ENCODE measurements around the gene TMEM94.
A peak's percentile ranks its signal among the peaks of the same experiment; 100 is the strongest.

The TMEM94 gene

GRCh38 chr17:75490173-75490743 lies 33.8 kb downstream of the TMEM94 start:
- H3K14ac ChIP-seq (ENCODE audit: low read length), result peak overlapping the region; percentile 64
- no peak overlapping the region for H3K4ac ChIP-seq (ENCODE audit: low read length)
- H3K79me1 ChIP-seq (ENCODE audit: low read depth, low read length), result peaks cover 4% of the 10 kb centered on the region
- H3K4me1 ChIP-seq (ENCODE audit: control insufficient read depth in 2 of 2, insufficient read depth in 1 of 2, low read depth in 1 of 2, low read length in 2 of 2), result peaks cover 0 to 1% of the 10 kb centered on the region in 2 donors
- no peak overlapping the region for H2BK15ac ChIP-seq (ENCODE audit: low read length)
- no peak overlapping the region for H2BK5ac ChIP-seq (ENCODE audit: low read length)
- peaks cover 0 to 1% of the 10 kb centered on the region in 2 donors for H3K9me3 ChIP-seq (replicated peaks in 1 of 2; ENCODE audit: control insufficient read depth in 2 of 2, insufficient read depth in 1 of 2, low read depth in 1 of 2, low read length in 2 of 2)
- no peaks in the 10 kb centered on the region for H3K27me3 ChIP-seq (ENCODE audit: control insufficient read depth in 3 of 3, insufficient read depth in 3 of 3, low read depth in 1 of 3, low read length in 3 of 3)
- H3K36me3 ChIP-seq (replicated peaks in 1 of 2; ENCODE audit: control insufficient read depth in 2 of 2, insufficient read depth in 2 of 2, low read length in 2 of 2), result peaks cover 35 to 74% of the 10 kb centered on the region in 2 donors
- no peak overlapping the region for H2BK12ac ChIP-seq (ENCODE audit: low read length)
- H2BK120ac ChIP-seq (ENCODE audit: low read depth, low read length), result no peak overlapping the region
- no peak overlapping the region for H3K4me3 ChIP-seq (ENCODE audit: low read length in 2 of 2)
- no peak overlapping the region for H3K23ac ChIP-seq (ENCODE audit: low read depth, low read length, poor library complexity)
- H2AK5ac ChIP-seq (ENCODE audit: low read depth, low read length), result no peak overlapping the region
- H4K8ac ChIP-seq (ENCODE audit: low read depth, low read length), result no peak overlapping the region
- no peak overlapping the region for H3K18ac ChIP-seq (ENCODE audit: low read length)
- H2AFZ ChIP-seq (ENCODE audit: low read length), result no peak overlapping the region
- no peak overlapping the region for H4K91ac ChIP-seq (ENCODE audit: low read depth, low read length, poor library complexity)
- no peak for DNase-seq (ENCODE audit: low spot score)
- H3K27ac ChIP-seq (replicated peaks; ENCODE audit: low read length), result no peak overlapping the region
- no CpG with 5 or more reads among the region's 14 CpGs for WGBS, 2 donors (ENCODE audit: extremely low coverage in 2 of 2, insufficient read length in 2 of 2, insufficient replicate concordance in 1 of 2)
- H3K4me2 ChIP-seq (ENCODE audit: insufficient read depth, low read length, poor library complexity, severe bottlenecking), result no peak overlapping the region
- no peak overlapping the region for H3K9ac ChIP-seq (ENCODE audit: low read depth, low read length, poor library complexity)

- Histone ChIP-seq H3K27ac (replicated peaks; ENCODE audit: low read length) (no peak overlapping the region), H3K36me3 (replicated peaks in 1 of 2; ENCODE audit: control insufficient read depth in 2 of 2, insufficient read depth in 2 of 2, low read length in 2 of 2) (peaks cover 38 to 77% of the 10 kb centered on the region in 2 donors), H4K8ac (ENCODE audit: low read depth, low read length) (no peak overlapping the region), H3K4ac (ENCODE audit: low read length) (no peak overlapping the region), H3K4me1 (ENCODE audit: control insufficient read depth in 2 of 2, insufficient read depth in 1 of 2, low read depth in 1 of 2, low read length in 2 of 2) (peaks cover 0 to 1% of the 10 kb centered on the region in 2 donors), H2AK5ac (ENCODE audit: low read depth, low read length) (no peak overlapping the region), H2BK5ac (ENCODE audit: low read length) (peak overlapping the region; percentile 39), H4K91ac (ENCODE audit: low read depth, low read length, poor library complexity) (no peak overlapping the region), H3K9ac (ENCODE audit: low read depth, low read length, poor library complexity) (no peak overlapping the region), H3K9me3 (replicated peaks in 1 of 2; ENCODE audit: control insufficient read depth in 2 of 2, insufficient read depth in 1 of 2, low read depth in 1 of 2, low read length in 2 of 2) (peaks cover 0 to 1% of the 10 kb centered on the region in 2 donors), H3K14ac (ENCODE audit: low read length) (peak overlapping the region; percentile 90), H2BK15ac (ENCODE audit: low read length) (no peak overlapping the region), H3K18ac (ENCODE audit: low read length) (no peak overlapping the region), H3K79me1 (ENCODE audit: low read depth, low read length) (peaks cover 4% of the 10 kb centered on the region), H2BK12ac (ENCODE audit: low read length) (peak overlapping the region; percentile 6), H3K23ac (ENCODE audit: low read depth, low read length, poor library complexity) (peak overlapping the region; percentile 55), H3K4me3 (ENCODE audit: low read length in 2 of 2) (peak overlapping the region in 1 of 2 donors; percentile 11), H3K4me2 (ENCODE audit: insufficient read depth, low read length, poor library complexity, severe bottlenecking) (no peak overlapping the region), H2AFZ (ENCODE audit: low read length) (no peak overlapping the region), H2BK120ac (ENCODE audit: low read depth, low read length) (no peak overlapping the region), H3K27me3 (ENCODE audit: control insufficient read depth in 3 of 3, insufficient read depth in 3 of 3, low read depth in 1 of 3, low read length in 3 of 3) (no peaks in the 10 kb centered on the region)
- no CpG with 5 or more reads among the region's 19 CpGs for WGBS, 2 donors (ENCODE audit: extremely low coverage in 2 of 2, insufficient read length in 2 of 2, insufficient replicate concordance in 1 of 2)
- no peak for DNase-seq (ENCODE audit: low spot score)
Measured at GRCh38 chr17:75490953-75491649, 34.7 kb downstream of the TMEM94 start.

DNA sequence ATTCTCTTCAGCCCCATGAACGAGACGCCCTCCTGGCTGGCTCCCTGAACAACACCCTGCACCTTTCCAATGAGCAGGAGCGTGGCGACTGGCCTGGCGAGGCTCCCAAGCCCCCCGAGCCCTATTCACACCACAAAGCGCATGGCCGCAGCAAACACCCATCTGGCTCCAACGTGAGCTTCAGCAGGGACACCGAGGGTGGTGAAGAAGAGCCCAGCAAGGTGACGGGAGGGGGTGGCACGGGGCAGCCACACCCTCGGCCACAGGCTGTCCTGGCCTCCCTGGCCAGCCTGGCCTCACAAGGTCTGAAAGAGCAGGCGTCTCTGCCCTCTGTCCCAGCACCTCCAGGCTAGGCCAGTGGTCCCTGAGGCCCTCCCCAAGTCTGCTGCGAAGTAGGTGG lies 35.2 kb downstream of the TMEM94 start:
- H4K8ac ChIP-seq (ENCODE audit: low read depth, low read length), result no peak overlapping the region
- H2BK5ac ChIP-seq (ENCODE audit: low read length), result peak overlapping the region; percentile 39
- peak overlapping the region; percentile 55 for H3K23ac ChIP-seq (ENCODE audit: low read depth, low read length, poor library complexity)
- H3K27me3 ChIP-seq (ENCODE audit: control insufficient read depth in 3 of 3, insufficient read depth in 3 of 3, low read depth in 1 of 3, low read length in 3 of 3), result no peaks in the 10 kb centered on the region
- no peak overlapping the region for H4K91ac ChIP-seq (ENCODE audit: low read depth, low read length, poor library complexity)
- H3K4me3 ChIP-seq (ENCODE audit: low read length in 2 of 2), result peak overlapping the region in 1 of 2 donors; percentile 11
- H3K4me1 ChIP-seq (ENCODE audit: control insufficient read depth in 2 of 2, insufficient read depth in 1 of 2, low read depth in 1 of 2, low read length in 2 of 2), result peaks cover 0 to 1% of the 10 kb centered on the region in 2 donors
- H3K27ac ChIP-seq (replicated peaks; ENCODE audit: low read length), result no peak overlapping the region
- H3K14ac ChIP-seq (ENCODE audit: low read length), result no peak overlapping the region
- H2BK12ac ChIP-seq (ENCODE audit: low read length), result no peak overlapping the region
- WGBS, 2 donors (ENCODE audit: extremely low coverage in 2 of 2, insufficient read length in 2 of 2, insufficient replicate concordance in 1 of 2), result no CpG with 5 or more reads among the region's 15 CpGs
- H2AFZ ChIP-seq (ENCODE audit: low read length), result no peak overlapping the region
- H3K9me3 ChIP-seq (replicated peaks in 1 of 2; ENCODE audit: control insufficient read depth in 2 of 2, insufficient read depth in 1 of 2, low read depth in 1 of 2, low read length in 2 of 2), result peaks cover 0 to 1% of the 10 kb centered on the region in 2 donors
- peaks cover 4% of the 10 kb centered on the region for H3K79me1 ChIP-seq (ENCODE audit: low read depth, low read length)
- no peak overlapping the region for H3K18ac ChIP-seq (ENCODE audit: low read length)
- DNase-seq (ENCODE audit: low spot score), result no peak
- H3K4me2 ChIP-seq (ENCODE audit: insufficient read depth, low read length, poor library complexity, severe bottlenecking), result no peak overlapping the region
- H2BK15ac ChIP-seq (ENCODE audit: low read length), result no peak overlapping the region
- H2AK5ac ChIP-seq (ENCODE audit: low read depth, low read length), result no peak overlapping the region
- H3K36me3 ChIP-seq (replicated peaks in 1 of 2; ENCODE audit: control insufficient read depth in 2 of 2, insufficient read depth in 2 of 2, low read length in 2 of 2), result peaks cover 44 to 79% of the 10 kb centered on the region in 2 donors
- no peak overlapping the region for H3K4ac ChIP-seq (ENCODE audit: low read length)
- no peak overlapping the region for H3K9ac ChIP-seq (ENCODE audit: low read depth, low read length, poor library complexity)
- H2BK120ac ChIP-seq (ENCODE audit: low read depth, low read length), result no peak overlapping the region

DNA sequence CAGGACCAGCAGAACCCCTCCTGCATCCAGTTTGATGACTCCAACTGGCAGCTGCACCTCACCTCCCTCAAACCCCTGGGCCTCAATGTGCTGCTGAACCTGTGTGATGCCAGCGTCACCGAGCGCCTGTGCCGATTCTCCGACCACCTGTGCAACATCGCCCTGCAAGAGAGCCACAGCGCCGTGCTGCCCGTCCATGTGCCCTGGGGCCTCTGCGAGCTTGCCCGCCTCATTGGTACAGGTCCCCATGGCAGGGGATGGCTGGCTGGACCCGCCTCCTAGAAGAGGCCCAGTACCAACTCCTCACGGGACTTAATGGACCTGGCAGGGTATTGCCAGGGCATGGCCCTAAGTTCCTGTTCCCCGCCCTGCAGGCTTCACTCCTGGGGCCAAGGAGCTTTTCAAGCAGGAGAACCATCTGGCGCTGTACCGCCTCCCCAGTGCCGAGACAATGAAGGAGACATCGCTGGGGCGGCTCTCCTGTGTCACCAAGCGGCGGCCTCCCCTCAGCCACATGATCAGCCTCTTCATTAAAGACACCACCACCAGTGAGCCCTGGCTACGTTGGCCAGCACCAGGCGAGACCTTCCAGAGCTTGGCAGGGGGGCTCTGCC lies 36.2 kb downstream of the TMEM94 start:
- Histone ChIP-seq H3K4me1 (ENCODE audit: control insufficient read depth in 2 of 2, insufficient read depth in 1 of 2, low read depth in 1 of 2, low read length in 2 of 2) (no peaks in the 10 kb centered on the region), H2BK5ac (ENCODE audit: low read length) (peak overlapping the region; percentile 39), H3K36me3 (replicated peaks in 1 of 2; ENCODE audit: control insufficient read depth in 2 of 2, insufficient read depth in 2 of 2, low read length in 2 of 2) (peaks cover 48 to 78% of the 10 kb centered on the region in 2 donors), H3K9ac (ENCODE audit: low read depth, low read length, poor library complexity) (no peak overlapping the region), H2BK120ac (ENCODE audit: low read depth, low read length) (peak overlapping the region; percentile 41), H3K4me3 (ENCODE audit: low read length in 2 of 2) (no peak overlapping the region), H2AFZ (ENCODE audit: low read length) (no peak overlapping the region), H3K9me3 (replicated peaks in 1 of 2; ENCODE audit: control insufficient read depth in 2 of 2, insufficient read depth in 1 of 2, low read depth in 1 of 2, low read length in 2 of 2) (peaks cover 0 to 1% of the 10 kb centered on the region in 2 donors), H2BK12ac (ENCODE audit: low read length) (no peak overlapping the region), H2AK5ac (ENCODE audit: low read depth, low read length) (no peak overlapping the region), H3K4ac (ENCODE audit: low read length) (no peak overlapping the region), H2BK15ac (ENCODE audit: low read length) (no peak overlapping the region), H3K14ac (ENCODE audit: low read length) (peak overlapping the region; percentile 63), H4K91ac (ENCODE audit: low read depth, low read length, poor library complexity) (no peak overlapping the region), H3K18ac (ENCODE audit: low read length) (no peak overlapping the region), H4K8ac (ENCODE audit: low read depth, low read length) (no peak overlapping the region), H3K79me1 (ENCODE audit: low read depth, low read length) (peaks cover 4% of the 10 kb centered on the region), H3K27me3 (ENCODE audit: control insufficient read depth in 3 of 3, insufficient read depth in 3 of 3, low read depth in 1 of 3, low read length in 3 of 3) (no peaks in the 10 kb centered on the region), H3K23ac (ENCODE audit: low read depth, low read length, poor library complexity) (no peak overlapping the region), H3K27ac (replicated peaks; ENCODE audit: low read length) (no peak overlapping the region), H3K4me2 (ENCODE audit: insufficient read depth, low read length, poor library complexity, severe bottlenecking) (no peak overlapping the region)
- no CpG with 5 or more reads among the region's 23 CpGs for WGBS, 2 donors (ENCODE audit: extremely low coverage in 2 of 2, insufficient read length in 2 of 2, insufficient replicate concordance in 1 of 2)
- no peak for DNase-seq (ENCODE audit: low spot score)

Data from neuronal stem cell (in vitro differentiated cells).